Breast epithelium (tissue), 4 donors: ENCODE data around the gene BOD1L1. TPM values are rescaled to one million over a fixed set of nuclear protein-coding genes. Genes with fewer than 3 reads are reported as not detected.
"Not testable (repeated sequence)": the region's sequence is repeated elsewhere in the genome, so short reads cannot be mapped to it uniquely, and the experiment has no call there.

Source experiments
- DNase-seq, 2 donors: peaks; one replicate each; pipeline ENCODE4 v3.0.0-alpha.2; 2019; ENCODE audit warnings: low spot score in 2 of 2
- H3K27ac ChIP-seq, 2 donors: fragments of 200-600 bp; sonication (generic) in 1 of 2; one replicate each; pipeline ENCODE4 v1.5.1; 2016 to 2019; ENCODE audit warnings: mild to moderate bottlenecking in 1 of 2
- H3K27me3 ChIP-seq, 2 donors: fragments of 200-600 bp; sonication (generic) in 1 of 2; one replicate each; pipeline versions ENCODE4 v1.5.1 to v1.6.0; 2017 to 2019; ENCODE audit warnings: control low read depth in 1 of 2, mild to moderate bottlenecking in 1 of 2
- H3K36me3 ChIP-seq: fragments of 200-600 bp; one replicate; pipeline ENCODE4 v1.5.1; 2019
- H3K4me1 ChIP-seq, 2 donors: fragments of 200-600 bp; sonication (generic); one replicate each; pipeline ENCODE4 v1.5.1; 2016 to 2019; ENCODE audit warnings: control low read depth in 1 of 2
- H3K4me3 ChIP-seq, 3 donors: fragments of 200-600 bp; sonication (generic); 1 replicate in 2 of 3; 2 replicates in 1 of 3; pipeline ENCODE4 v1.5.1; 2016 to 2019; ENCODE audit warnings: mild to moderate bottlenecking in 3 of 3, moderate library complexity in 2 of 3
- H3K9me3 ChIP-seq, 2 donors: fragments of 200-600 bp; sonication (generic) in 1 of 2; one replicate each; pipeline ENCODE4 v1.5.1; 2016 to 2019; ENCODE audit warnings: control low read depth in 1 of 2
- POLR2A ChIP-seq: fragments of 450-650 bp; IDR thresholded peaks from one replicate; pipeline ENCODE4 v1.6.1; 2016; ENCODE audit warnings: antibody characterized with exemption, mild to moderate bottlenecking, moderate library complexity
- POLR2AphosphoS5 ChIP-seq, 3 donors: sonication (generic); formaldehyde crosslinking; IDR thresholded peaks; one replicate each; pipeline ENCODE4 v1.6.1; 2017; ENCODE audit warnings: antibody characterized with exemption in 3 of 3
- intact Hi-C: fragments of 100-400 bp; cut with DNase I; formaldehyde crosslinking; loops from one replicate; pipeline ENCODE4 v1.15.1; 2023; ENCODE audit warnings: low total_unique reads
- total RNA-seq, 3 donors: library from RNA; depleted of rRNA; stranded (reverse); fragments of >200 nt; gene quantifications; one replicate each; pipeline ENCODE4 v1.1.0, GENCODE V29; 2016
- TF ChIP-seq, protein P1 (sequence below), 3 donors: fragments of 450-650 bp; IDR thresholded peaks; one replicate each; pipeline ENCODE4 v1.5.1; 2016 to 2017; ENCODE audit warnings: antibody characterized with exemption in 3 of 3, mild to moderate bottlenecking in 3 of 3, moderate library complexity in 3 of 3

The BOD1L1 gene
- total RNA-seq, 3 donors from 2014 or later = 49.0 to 68.3 (median 56.0) TPM

DNA sequence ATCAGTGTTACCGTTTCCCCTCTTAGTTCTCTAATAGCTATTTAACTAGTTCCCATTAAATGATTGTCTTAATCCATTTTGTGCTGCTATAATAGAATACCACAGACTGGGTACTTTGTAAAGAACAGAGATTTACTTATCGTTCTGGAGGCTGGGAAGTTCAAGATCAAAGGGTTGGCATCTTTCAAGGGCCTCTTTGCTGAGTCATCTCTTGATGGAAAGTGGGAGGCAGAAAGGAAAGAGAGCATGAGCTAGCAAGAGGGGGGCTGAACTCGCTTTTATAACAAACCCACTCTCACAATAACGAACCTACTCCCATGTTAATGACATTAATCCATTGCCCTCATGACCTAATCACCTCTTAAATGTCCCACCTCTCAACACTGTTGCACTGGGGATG lies 65.9 kb downstream of the BOD1L1 start:
- Histone ChIP-seq H3K27ac (no peak overlapping the region), H3K4me3 (no peak overlapping the region), H3K27me3 (no peaks in the 10 kb centered on the region), H3K36me3 (no peaks in the 10 kb centered on the region), H3K9me3 (no peaks in the 10 kb centered on the region), H3K4me1 (no peaks in the 10 kb centered on the region)
- intact Hi-C loops = no loop called here
- no peak for DNase-seq
- TF ChIP-seq, protein P1, sequence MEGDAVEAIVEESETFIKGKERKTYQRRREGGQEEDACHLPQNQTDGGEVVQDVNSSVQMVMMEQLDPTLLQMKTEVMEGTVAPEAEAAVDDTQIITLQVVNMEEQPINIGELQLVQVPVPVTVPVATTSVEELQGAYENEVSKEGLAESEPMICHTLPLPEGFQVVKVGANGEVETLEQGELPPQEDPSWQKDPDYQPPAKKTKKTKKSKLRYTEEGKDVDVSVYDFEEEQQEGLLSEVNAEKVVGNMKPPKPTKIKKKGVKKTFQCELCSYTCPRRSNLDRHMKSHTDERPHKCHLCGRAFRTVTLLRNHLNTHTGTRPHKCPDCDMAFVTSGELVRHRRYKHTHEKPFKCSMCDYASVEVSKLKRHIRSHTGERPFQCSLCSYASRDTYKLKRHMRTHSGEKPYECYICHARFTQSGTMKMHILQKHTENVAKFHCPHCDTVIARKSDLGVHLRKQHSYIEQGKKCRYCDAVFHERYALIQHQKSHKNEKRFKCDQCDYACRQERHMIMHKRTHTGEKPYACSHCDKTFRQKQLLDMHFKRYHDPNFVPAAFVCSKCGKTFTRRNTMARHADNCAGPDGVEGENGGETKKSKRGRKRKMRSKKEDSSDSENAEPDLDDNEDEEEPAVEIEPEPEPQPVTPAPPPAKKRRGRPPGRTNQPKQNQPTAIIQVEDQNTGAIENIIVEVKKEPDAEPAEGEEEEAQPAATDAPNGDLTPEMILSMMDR (IDR thresholded peaks at IDR 0.05) = no peak
- TF ChIP-seq POLR2A (no peak), POLR2AphosphoS5 (IDR thresholded peaks at IDR 0.05) (no peak)

DNA sequence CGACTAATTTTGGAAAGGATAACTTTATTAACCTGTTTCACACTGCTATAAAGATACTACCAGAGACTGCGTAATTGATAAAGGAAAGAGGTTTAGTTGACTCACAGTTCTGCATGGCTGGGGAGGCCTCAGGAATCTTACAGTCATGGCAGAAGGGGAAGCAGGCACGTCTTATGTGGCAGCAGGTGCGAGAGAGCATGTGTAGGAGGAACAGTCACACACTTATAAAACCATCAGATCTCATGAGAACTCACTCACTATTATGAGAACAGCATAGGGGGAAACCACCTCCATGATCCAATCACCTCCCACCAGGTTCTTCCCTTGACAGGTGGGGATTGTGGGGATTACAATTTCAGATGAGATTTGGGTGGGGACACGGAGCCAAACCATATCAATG lies 67.4 kb downstream of the BOD1L1 start:
- H3K4me3 ChIP-seq, H3K4me1 ChIP-seq, DNase-seq, H3K36me3 ChIP-seq, intact Hi-C loops, H3K27ac ChIP-seq, H3K9me3 ChIP-seq, H3K27me3 ChIP-seq: not testable (repeated sequence)

DNA sequence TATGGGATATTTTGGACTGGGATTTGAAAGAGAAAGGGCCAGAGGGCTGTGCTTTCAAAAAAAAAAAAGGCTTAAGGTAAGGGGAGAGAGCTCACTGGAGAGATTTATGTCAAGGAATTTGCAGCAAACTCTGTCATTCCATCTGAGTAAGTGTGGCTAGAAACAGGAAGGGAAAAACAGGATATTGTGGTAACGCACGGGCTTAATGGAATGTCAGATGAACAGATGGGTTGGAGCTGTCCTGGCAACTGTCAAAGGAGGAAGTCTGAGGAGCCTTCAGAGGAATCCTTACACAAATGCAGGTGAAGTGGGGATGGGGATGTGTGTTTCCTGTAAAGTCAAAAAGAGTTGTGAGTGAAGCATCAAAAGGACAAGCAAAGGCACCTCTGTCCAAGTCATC lies 68.1 kb downstream of the BOD1L1 start:
- H3K9me3 ChIP-seq = no peaks in the 10 kb centered on the region
- no peak for DNase-seq
- TF ChIP-seq POLR2A (no peak), POLR2AphosphoS5 (IDR thresholded peaks at IDR 0.05) (no peak)
- TF ChIP-seq, protein P1 (IDR thresholded peaks at IDR 0.05) = no peak
- intact Hi-C loops = loop anchor here (5.0 kb wide), 1 partner anchor 357 kb away; no protein-coding TSS in a partner anchor
- no peak overlapping the region for H3K4me3 ChIP-seq
- no peak overlapping the region for H3K27ac ChIP-seq
- H3K36me3 ChIP-seq = no peaks in the 10 kb centered on the region
- H3K4me1 ChIP-seq = no peaks in the 10 kb centered on the region
- H3K27me3 ChIP-seq = no peaks in the 10 kb centered on the region

DNA sequence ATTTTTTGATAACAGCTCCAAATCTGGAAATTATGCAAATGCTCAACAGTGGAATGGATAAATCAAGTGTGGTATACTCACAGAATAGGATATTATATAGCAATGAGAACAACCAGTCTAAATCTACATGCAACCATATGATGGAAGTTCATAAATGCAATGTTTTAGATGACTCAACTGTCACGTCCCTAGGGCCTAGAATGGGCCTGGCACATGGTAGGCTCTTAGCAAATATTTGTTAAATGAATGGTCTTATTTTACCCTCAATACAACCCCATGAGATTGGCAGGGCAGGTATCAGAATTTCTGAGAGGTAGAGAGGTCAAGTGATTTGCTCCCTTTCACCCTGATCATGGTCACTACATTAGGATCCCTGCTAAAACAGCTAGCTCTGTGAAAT lies 68.6 kb downstream of the BOD1L1 start:
- Histone ChIP-seq H3K27me3 (no peaks in the 10 kb centered on the region), H3K9me3 (no peaks in the 10 kb centered on the region), H3K4me1 (no peaks in the 10 kb centered on the region), H3K4me3 (no peak overlapping the region), H3K27ac (no peak overlapping the region), H3K36me3 (no peaks in the 10 kb centered on the region)
- intact Hi-C loops = loop anchor here (5.0 kb wide), 1 partner anchor 357 kb away; no protein-coding TSS in a partner anchor
- DNase-seq = no peak
- TF ChIP-seq POLR2AphosphoS5 (IDR thresholded peaks at IDR 0.05) (no peak), POLR2A (no peak)
- TF ChIP-seq, protein P1 (IDR thresholded peaks at IDR 0.05) = no peak

DNA sequence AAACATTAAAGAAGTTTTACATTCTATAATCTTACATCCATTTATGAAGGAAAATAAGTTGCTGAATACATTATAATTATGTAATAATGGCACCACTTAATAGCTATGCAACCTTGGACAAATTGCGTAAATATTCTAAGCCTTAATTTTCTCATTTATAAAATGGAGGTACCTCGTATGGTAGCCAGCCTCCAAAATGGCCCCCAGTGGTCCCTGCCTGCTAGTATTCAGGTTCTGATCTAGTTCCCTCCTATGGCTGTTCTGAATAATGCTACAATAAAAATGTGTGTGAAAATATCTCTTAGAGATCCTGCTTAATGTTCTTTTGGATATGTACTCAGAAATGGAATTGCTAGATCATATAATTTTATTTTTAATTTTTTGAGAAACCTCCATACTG lies 72.2 kb downstream of the BOD1L1 start:
- no peak for DNase-seq
- peaks cover 0 to under 1% of the 10 kb centered on the region in 2 donors for H3K27me3 ChIP-seq
- intact Hi-C loops = loop anchor here (5.0 kb wide), 1 partner anchor 353 kb away; no protein-coding TSS in a partner anchor

More for the DNA sequence above, 72.2 kb downstream of the BOD1L1 start:
- H3K36me3 ChIP-seq = no peaks in the 10 kb centered on the region
- peaks cover 0 to 14% of the 10 kb centered on the region in 2 donors for H3K9me3 ChIP-seq
- H3K27ac ChIP-seq = no peak overlapping the region
- H3K4me3 ChIP-seq = no peak overlapping the region
- TF ChIP-seq POLR2A = no peak
- TF ChIP-seq, protein P1 (IDR thresholded peaks at IDR 0.05) = no peak
- TF ChIP-seq POLR2AphosphoS5 (IDR thresholded peaks at IDR 0.05) = no peak
- no peaks in the 10 kb centered on the region for H3K4me1 ChIP-seq
